HG02759 (cell line): ENCODE measurements around the gene ENOX1.

Experiments
- ATAC-seq: cut with Tn5 transposase; IDR thresholded peaks from one replicate; pipeline ENCODE4 v1.9.1; 2021; ENCODE audit warnings: mild to moderate bottlenecking, moderate library complexity; ENCODE audit not compliant: unreplicated experiment

The ENOX1 gene

DNA sequence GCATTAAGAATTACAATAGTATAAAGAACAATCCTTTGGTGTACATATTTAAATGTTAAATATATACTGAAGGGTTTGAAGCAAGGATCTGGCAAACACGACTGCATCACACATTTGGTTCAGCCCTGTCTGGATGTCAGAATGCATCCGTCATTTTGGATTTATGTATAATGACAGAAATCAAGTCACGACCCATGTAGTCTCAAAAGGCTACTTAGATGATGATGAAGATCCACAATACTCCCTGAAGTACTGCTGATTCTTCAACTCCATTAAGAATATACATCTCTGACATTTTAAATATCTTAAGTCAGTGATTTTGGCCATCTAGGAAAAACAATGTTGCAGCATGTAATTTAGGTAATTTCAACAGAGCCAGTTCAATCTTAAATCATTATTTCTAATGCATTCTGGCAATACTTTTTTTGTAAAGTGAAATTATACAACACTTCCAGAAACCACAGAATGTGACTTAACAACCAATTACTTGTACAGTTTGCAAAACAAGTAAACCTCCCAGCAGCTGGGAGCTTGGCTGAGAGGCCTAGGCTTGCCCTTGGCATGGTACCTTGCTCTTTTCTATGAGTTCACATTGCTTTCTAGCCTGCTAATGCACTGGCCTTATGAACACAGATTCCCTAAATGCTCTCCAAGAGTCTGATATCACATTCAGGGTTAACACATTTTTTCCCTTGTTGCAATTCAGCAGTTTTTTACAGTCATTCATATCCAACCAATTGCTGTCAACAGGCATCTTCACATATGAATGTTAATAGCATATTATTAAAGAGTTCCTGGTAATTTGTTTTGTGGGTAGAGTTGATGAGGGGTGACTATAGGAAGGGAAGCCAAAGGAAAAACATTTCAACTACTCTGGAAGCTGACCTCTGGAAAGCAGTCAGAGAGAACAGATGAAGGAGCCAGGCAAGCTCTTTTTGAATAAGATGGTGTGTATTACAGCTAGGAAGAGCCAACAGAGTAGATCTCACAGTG is 175.2 kb downstream of the ENOX1 start:
- no peak for ATAC-seq

DNA sequence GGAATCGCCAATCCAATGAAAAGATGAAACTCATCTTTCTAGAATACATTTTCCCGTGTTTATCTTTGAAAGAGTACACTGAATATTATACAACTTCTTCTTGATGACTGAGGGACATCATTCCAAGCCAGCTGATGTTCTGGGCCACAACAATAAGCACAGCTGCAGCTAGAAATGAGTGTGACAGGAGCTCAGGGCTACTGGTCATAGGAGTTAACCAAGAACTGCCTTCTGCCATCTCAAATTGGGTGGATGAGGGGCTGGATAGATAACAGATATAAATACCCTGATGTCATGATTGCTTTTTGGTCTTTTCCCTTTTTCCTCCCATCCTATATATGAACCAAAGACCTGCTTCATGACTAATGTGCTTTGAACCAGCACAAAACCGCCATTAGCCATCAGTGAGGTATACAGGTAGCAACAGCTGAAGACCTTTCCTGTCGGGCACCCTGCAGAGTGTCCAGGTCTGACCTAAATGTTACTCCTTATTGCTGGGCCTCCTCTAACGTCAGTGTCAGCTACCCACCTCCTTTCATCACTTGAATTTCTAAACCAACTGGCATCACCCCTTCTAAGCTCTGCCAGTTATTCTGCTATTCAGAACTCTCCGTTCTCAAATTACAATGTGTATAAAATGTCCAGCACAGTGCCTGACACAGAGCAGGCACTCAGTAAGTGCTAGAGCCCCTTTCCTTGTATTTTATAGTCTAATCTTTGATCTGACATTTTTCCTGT is 178.2 kb downstream of the ENOX1 start:
- no peak for ATAC-seq

DNA sequence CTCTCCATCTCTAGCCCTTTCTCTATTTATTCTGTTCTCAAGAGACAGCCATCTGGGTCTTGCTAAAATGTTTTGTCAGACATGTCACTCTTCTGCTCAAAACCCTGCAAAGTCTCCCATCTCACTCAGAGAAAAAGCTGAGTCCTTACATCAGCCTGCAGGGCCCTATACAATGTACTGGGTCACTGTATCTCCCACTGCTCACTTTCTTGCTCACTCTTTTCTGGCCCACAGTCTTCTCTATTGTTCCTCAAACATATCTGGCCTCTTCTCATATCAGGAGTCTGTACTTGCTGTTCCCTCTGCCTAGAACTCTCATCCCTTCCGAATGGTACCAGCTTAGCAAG is 189.2 kb downstream of the ENOX1 start:
- ATAC-seq = no peak

DNA sequence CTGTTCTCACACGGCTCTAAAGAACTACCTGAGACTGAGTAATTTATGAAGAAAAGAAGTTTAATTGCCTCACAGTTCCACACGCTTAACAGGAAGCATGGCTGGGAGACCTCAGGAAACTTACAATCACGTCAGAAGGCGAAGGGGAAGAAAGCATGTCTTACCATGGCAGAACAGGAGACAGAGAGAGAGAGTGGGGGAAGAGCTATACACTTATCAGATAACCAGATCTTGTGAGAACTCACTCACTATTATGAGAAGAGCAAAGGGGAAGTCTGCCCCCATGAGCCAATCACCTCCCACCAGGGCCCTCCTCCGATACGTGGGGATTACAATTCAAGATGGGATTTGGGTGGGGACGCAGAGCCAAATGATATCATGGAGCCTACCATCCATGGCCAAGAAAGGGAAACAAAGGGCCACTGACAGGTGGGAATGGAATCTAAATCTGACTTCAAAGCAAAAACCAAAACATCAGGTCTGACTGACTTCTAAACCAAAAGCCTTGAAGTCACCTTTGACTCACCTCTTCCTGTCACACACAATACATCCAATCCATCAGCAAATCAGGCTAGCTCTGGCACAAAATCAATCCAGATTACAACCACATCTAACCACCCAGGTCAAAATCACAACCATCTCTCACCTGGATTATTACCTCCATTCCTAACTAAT is 189.7 kb downstream of the ENOX1 start:
- ATAC-seq = no peak

DNA sequence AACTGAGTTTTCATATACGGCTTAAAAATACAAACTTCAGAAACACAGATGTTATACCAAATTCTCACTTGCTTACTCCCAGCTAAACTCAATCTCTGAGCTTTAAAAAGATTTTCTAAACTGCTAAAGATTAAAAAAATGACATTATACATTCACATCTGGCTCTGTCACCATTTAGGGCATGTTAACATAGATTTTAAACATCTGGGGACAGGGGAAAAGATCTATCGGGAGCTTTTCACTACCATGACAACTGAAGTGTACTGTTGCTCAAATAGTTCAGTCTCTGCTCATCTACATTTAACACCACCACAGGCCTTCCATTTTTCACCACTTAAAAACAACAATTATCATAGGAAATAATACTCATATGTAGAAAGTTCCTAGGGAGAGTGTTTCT is 190.8 kb downstream of the ENOX1 start:
- no peak for ATAC-seq

DNA sequence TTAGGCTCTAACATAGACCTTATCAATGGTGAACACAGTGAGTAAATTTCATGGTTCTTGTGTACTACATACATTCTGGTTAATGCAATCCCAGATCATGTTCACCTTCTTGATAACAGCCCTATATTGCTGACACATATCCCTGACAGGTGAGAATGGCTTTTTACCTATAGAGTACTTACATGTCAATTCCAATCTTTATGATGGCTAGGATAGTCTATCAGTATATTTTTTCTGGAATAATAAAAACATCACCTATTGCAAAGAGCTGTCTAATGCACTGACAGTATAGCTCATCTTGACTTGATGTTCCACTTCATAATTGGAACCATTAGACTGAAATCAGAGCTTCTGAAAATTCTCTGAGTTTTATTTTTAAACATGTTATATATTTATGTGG is 199.4 kb downstream of the ENOX1 start:
- no peak for ATAC-seq

DNA sequence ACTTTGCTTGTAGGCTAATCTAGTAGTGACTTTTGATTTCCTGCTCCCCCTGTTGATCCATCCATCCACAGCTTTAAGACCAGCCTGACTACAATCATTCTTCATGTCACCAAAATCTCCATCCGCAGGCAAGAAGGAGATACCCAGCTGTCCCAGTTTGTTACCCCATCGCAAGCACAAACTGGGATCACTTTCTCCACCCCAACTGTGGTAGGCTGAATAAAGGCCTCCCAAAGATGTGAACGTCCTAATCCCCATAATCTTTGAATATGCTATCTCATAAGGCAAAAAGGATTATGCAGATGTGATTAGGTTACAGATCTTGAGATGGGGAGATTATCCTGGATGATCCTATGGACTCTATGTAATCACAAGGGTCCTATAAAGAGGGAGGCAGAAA is 202.0 kb downstream of the ENOX1 start:
- ATAC-seq = no peak

DNA sequence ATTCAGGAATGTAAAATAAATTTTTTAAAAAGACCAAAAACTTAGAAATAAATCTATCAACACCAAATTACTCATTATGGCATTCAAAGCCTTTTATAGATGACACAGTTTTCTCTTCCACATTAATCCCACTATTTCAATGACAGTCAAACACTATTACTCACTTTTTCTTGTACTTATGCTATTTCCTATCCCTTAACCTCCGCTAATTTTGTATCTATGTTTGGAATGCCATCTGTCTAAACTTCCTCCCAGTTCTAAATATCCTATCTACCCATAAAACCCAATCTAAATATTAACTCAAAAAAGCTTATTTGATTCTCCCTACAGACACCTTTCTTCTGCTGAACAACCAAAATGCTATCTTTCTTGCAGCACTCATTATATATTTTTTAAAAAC is 203.5 kb downstream of the ENOX1 start:
- ATAC-seq = no peak

DNA sequence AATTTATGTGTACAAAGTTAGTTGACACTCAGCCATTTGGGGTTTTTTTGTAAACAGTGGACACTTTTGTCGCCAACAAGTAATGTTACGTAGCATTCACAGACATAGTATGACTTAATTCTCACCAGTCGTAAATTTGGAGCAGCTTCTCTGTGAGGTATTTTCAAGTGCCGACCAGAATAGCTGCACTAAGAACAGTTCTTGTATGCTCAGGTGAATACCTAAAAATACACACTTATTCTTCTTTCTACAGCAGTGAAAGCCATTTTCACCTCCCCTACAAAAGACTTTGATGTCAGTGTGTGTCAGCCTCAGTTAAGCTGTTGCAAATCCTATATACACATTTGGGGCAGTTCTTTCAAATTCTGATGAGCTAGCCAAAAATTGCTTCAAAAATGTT is 206.5 kb downstream of the ENOX1 start:
- no peak for ATAC-seq

DNA sequence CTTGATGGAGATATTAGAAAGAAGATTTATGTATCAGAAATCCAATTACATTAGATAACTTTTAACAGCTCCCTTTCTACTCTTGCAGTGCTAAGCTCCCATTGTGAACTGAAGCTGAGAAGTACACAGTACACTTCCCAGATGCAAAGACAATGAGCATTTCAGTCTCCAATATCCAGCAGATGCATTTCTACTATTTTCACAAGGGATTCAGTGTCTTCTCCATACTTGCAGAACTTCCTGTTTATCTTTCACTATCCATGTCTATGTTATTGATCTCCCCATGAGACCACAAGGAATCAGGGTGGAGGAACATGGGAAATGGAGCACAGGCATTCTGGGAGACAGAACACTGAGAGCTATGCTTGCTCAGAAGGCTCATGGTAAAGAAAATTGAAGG is 207.5 kb downstream of the ENOX1 start:
- no peak for ATAC-seq

DNA sequence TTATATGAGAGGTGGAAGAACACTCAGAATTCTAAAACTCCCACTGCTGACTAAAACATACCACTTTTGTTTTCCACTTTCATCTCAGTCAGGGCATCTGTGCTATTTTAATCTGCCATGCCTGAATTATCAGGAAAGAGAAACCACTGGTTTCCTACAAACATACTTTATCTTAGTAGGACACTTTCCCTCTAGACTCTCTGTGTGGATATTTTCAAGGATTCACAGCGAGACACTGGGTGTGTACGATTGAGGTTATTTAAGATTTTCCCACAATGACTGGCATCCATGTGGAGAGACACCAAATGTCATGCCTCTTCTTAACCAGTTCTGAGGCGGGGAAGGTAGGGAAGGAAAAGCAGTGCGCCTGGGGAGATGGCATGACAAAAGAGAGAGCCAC is 212.2 kb downstream of the ENOX1 start:
- no peak for ATAC-seq

DNA sequence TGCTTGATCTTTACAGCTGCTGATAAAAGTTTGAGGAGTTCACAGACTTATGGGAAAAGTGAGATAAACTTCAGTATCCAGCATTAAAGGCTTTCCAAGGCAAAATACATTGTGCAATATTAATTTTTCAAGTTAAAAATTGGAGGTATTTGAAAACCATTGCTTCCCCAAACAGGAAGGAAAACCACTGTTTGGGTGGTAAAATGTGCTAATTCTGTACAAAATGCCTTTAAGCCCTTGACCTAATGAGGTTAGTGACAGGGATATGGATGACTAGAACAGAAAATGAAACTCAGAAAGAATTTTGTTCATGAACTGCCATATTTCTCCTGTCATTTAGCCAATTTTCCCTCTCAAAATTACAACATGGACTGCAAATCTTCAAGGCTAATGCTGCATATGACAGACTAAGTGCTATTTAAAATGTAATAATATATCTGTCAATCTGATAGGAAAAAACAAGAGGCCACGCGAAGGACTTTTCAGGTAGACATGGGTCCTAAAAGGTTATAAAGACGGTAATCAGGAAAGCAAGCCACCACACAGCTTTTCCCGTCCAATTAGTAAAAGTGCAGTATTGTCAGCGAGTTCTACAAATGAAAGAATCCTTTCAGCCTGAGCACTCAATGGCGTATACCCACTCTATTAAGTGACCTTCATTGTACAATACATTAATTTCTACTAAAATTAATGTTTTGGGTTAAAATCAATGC is 212.8 kb downstream of the ENOX1 start:
- ATAC-seq = no peak

DNA sequence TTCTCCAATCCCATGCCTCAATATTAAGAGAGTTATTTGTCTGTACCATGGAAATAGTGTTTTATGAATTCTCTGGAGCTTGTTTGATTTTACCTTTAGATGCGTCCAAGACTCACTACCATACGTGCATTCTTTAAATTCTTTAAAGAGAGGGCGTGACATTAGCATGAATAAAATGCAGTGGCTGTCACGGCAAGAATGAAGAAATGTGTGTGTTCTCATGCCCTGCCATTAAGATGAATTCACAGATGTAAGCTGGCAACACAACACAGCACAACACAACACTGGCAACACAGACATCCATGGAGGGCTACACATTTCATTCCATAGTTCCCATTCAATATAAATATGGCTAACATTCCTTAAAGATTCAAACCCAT is 213.4 kb downstream of the ENOX1 start:
- ATAC-seq = no peak

DNA sequence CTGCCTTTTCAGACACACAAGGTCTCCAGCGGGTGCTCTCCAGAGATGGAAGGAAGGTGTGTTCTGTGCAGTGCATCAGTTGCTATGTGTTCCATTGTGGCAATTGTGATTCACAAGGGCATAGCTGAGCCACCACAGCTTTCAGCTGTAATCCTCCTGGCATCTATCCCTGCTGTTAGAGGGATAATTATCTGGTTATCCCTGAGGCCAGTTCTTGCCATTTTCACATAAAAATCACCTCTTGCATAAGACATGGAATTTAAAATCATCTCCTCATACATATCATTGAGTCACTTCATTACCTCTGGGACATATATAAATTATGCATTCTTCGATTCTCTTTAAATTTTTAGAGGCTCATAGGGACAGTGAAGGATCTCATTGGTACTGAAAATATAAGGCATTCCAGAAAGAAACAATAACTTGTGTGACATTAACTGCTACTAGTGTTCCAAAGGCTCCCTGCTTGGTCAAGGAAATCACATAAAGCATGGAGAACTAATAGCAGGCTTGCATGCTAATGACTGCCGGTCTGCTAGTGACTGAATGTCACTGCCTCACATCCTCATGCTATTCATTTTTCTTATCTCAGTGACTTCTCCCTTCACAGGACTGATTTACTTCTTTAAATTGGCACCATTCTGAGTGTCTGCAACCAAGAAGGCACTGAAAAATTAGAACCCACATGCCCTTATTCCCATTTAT is 214.0 kb downstream of the ENOX1 start:
- no peak for ATAC-seq

DNA sequence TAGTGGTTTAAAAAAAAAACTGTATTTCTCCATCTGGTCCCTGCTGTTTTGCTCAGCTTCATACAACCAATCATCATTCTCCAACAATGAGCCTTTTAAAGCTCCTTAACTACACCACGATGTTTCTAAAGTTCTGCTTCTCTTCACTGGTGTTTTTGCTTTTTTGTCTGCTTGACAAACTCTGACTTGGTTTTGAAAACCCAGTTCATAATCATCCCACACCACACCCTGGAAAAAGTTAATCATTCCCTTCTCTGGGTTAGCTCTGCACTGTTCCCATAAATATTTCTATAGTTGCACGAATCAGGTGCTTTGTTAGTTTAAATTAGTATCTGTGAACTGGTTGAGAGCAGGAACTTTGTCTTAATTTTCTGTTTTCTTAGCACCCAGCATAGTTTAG is 217.1 kb downstream of the ENOX1 start:
- ATAC-seq = no peak

DNA sequence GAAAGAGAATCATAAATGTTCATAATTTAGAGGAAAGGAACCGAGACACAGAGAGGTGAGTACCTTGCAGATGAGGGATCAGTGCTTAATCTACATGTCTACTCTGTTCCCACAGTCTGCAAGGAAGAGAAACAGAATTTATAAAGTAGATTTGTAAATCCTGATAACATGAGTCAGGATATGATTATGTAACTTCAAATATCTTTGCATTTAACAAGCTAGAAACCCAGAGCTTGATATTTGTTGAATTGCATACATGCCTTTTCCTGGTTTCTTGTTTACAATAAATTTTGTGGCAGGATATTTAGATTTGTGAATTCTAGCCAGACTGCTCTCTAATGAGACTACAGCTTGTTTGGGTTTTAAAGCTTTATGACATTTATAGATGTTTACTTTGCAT is 219.2 kb downstream of the ENOX1 start:
- ATAC-seq = no peak

DNA sequence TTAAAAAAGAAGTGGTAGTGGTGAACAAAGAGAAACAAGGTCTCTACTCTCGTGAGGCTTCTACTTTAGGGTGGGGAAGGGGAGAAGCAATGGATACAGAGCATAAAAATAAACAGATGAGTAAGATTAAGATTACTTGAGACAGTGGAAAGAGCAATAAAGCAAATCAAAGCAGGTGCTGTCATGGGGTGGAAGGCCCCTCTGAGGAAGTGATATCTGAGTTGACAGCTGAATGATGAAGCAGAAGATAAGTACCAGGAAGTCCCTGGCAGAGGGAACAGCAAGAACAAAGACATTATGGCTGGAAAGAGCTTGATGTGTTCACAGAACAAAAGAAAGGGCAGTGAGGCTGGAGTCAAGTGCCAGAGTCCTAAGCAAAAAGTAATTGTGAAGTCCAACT is 221.8 kb downstream of the ENOX1 start:
- ATAC-seq = no peak

DNA sequence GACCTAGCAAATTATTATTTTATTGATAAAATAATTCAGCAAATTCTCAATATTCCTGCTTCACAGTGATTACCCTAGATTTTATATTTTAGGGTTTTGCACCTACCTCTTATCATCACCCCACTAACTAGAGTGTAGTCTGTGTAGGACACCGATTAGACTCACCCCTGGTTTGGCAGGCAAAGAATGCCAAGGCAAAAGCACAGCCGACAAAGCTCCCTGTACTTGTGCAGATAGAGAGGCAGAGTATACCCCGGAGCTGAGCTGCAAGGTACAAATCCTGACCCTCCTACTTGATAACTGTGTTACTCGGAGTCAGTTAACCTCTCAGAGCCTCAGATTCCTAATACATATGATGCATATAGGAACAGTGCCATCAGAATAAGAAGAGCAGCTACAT is 225.7 kb downstream of the ENOX1 start:
- no peak for ATAC-seq

DNA sequence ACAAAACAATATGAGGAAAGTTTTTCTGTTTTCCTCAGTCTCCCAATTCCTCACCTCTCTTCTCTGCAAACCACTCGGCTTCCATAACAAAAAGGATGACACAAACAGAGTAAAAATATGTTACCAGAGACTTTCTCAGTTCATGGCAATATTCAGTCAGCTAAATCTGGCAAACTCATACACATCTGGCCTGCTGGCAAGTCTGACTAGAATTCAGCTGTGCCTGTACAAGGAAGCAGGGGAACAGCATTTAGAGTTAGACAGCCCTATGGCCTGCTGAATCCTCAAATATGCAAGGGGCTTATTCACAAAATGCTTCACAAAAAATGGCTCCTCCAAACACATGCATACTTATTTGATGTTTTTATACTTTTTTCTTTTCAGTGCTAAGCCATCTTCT is 227.8 kb downstream of the ENOX1 start:
- ATAC-seq = no peak

DNA sequence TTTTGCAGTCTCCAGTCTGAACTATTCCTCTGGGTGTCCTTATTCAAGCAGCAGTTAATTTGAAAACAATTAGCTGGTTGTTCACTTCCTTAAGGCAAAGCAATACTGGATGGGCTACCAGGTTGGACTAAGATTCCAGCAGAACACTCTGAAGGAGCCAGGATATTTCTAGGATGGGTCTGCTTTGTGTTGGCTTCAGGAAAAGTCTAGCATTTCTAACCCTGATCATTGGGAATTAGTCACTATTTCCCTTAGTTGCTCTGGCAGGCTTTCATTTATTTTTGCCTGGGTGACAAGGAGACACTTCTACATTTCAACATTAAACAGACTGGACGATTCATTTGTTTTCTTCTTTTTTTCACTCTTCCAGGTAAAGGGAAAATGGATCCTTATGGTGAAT is 228.4 kb downstream of the ENOX1 start:
- no peak for ATAC-seq

DNA sequence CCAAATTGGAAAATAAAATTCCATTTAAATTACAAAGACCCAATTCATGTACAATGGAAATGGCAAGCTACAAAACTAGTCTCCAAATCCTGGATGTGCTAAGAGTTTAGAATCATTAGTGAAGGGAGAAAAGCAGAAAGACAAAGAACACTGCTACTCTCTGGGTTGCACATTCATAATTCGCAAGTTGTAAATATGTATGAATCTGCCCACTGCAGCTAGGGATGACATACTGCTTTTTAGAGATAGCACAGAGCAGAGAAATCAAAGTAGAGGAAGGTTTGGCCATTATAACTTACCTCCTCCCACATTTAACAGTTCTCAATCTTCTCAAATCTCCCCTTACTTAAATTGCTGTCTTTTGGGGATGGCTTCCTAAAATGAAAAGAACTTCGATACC is 231.1 kb downstream of the ENOX1 start:
- no peak for ATAC-seq
